ENCODE data around the gene PDE7B. TPM values are rescaled to one million over a fixed set of nuclear protein-coding genes. Genes with fewer than 3 reads are reported as not detected.
"Not testable (repeated sequence)": the region's sequence is repeated elsewhere in the genome, so short reads cannot be mapped to it uniquely, and the experiment has no call there.

The PDE7B gene
- total RNA-seq, 1 donor from 2014 or later: 18.7 TPM

DNA sequence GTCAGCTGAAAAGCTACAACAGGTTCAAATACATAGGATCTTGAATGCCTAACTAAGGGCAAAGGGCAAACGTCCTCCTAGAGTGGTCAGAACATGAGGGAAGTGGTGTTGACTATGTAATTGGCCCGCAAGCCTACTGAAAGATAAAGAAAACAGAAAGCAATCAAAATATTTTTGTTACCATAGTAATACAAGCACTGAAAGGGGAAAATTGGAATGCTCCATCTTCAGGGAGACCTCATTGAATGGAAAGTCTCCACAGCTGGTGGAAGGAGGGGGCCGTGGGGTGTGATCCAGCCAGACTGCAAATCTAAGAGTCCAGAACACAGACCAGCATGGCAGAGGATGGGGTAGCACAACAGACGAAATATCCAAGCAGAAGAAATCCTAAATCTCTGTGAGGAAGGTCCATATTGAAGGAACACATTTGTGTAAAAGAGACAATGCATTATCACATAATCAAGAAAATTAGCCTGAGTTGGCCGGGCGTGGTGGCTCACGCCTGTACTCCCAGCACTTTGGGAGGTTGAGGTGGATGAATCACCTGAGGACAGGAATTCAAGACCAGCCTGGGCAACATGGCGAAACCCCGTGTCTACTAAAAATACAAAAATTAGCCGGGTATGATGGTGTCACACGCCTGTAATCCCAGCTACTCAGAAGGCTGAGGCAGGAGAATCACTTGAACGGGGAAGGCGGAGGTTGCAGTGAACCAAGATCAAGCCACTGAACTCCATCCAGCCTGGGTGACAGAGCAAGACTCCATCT is 359.1 kb downstream of the PDE7B start:
- ATAC-seq (no peak), DNase-seq (ENCODE audit: missing footprints) (no peak)
- intact Hi-C loops (cut with DNase I): no loop called here

DNA sequence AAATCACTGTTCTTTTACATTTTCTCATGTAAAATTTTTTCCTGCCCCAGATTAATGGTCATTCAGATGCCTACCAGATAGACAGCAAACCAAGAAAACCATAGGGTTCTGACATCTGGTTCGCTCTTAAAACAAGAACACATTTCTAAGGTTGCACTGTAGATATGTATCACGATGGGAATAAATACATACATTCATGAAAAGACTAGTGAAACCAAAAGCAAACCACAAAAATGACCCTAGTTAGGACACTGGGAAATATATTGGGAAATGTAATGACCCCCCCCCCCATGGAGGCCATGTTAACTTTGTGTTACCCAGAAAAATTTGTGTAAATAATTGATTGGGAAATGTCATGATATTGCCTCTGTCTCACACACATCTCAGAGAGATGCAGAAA is 361.1 kb downstream of the PDE7B start:
- ATAC-seq (no peak), DNase-seq (ENCODE audit: missing footprints) (no peak)
- intact Hi-C loops (cut with DNase I): no loop called here

DNA sequence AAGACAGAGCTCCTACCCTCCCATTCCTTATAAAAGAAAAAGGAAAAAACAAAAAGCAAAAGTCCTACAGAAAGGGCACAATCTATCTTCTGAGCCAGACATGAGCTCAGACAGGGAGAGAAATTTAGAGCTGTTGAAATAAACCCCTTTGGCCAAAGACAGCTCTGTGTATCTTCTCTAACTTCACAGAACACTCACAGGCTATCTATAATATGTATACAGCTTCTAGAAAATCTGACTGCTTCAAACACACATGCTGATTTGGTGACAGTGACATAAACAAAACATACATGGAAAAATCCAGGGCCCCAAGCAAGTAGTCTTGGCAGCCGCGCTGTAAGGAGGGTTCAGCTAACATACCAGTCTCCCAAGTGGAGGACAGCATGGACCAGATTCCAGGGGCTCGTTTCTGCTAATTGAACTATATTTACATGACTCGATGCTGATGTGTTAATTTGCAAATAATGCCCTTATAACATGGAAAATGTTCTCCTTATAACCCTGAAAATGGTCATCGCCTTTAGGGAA is 361.6 kb downstream of the PDE7B start:
- no peak for DNase-seq (ENCODE audit: missing footprints)
- no peak for ATAC-seq
- intact Hi-C loops (cut with DNase I): no loop called here

DNA sequence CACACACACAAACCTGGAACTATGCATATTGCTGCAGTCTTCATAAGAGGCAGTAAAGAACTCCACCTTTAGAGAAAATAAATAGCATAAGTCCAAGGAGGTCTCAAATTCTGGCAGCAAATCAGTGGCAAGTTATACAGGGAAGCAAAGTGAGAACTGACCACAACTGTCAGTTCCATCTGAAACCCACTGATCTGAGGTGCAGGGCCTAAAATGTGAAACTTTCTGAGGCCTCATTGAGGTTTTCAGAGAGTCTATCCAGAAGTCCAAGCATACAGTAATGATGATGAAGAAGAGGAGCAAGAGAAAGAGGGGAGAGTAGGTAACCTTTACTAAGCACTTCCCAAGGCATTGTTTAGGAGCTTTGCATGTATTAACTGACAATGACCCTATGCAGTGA is 362.4 kb downstream of the PDE7B start:
- no peak for DNase-seq (ENCODE audit: missing footprints)
- intact Hi-C loops (cut with DNase I): no loop called here
- no peak for ATAC-seq

DNA sequence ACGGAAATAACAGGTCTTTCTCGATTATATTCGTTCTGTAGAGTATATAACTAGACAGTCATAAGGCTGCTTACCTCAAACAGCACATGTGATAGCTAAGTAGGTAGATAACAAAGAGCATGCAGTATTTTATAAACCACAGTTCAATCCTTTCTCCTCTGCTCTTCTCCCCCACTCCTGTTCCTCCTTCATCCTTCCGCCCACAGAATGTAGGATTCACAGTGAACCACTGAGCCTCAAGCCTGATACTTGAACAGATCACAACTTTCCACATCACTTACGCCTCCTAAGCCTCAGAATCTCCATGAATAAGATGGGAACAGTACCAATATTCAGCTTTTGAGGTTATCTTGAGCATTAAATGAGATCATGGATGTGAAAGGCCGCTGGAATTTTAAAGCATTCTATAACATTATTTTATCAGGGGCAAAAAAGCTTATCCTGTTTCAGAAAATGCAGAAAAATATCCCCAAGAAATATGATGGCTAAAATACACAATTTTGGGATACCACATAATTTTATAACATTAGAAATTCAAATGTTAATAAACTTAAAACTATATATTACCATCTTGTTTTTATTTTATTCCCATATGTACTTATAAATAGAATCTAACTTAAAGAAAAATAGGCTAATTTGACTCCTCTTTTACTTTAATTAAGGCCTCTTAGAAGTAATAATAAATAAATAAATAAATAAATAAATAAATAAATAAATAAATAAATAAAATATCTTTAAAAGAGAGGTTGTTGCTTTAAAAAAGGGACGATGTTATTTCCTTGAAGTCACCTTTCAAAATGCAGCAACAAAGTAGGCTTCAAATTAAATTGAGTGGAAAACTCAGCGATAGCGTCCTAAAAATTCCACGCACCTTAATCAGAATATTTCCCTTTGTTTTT is 365.3 kb downstream of the PDE7B start:
- intact Hi-C loops (cut with DNase I): no loop called here
- ATAC-seq (no peak), DNase-seq (ENCODE audit: missing footprints) (no peak)

DNA sequence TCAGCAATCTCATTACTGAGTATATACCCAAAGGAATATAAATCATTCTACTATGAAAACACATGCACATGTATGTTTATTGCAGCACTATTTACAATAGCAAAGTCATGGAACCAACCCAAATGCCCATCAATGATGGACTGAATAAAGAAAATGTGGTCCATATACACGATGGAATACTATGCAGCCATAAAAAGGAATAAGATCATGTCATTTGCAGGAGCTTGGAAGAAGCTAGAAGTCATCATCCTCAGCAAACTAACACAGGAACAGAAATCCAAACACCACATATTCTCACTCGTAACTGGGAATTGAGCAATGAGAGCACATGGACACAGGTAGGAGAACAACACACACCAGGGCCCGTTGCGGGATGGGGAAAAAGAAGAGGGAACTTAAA is 373.5 kb downstream of the PDE7B start:
- DNase-seq (ENCODE audit: missing footprints); ATAC-seq: not testable (repeated sequence)
- intact Hi-C loops (cut with DNase I): loop anchor here (5.0 kb wide), 2 partner anchors 193 to 278 kb away; no protein-coding TSS in a partner anchor

DNA sequence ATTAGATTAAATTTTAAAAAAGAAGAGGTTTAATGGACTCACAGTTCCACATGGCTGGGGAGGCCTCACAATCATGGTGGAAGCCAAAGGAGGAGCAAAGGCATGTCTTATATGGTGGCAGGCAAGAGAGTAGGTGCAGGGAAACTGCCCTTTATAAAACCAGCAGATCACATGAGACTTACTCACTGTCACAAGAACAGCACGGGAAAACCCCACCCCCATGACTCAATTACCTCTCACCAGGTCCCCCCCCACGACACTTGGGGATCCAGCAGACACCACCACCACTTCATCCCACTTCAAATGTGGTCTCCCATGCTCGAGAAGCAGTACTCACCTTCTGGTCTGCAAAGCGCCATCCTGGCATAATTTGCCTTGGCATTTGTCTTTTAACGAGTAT is 374.0 kb downstream of the PDE7B start:
- no peak for DNase-seq (ENCODE audit: missing footprints)
- no peak for ATAC-seq
- intact Hi-C loops (cut with DNase I): loop anchor here (5.0 kb wide), 2 partner anchors 193 to 278 kb away; no protein-coding TSS in a partner anchor

DNA sequence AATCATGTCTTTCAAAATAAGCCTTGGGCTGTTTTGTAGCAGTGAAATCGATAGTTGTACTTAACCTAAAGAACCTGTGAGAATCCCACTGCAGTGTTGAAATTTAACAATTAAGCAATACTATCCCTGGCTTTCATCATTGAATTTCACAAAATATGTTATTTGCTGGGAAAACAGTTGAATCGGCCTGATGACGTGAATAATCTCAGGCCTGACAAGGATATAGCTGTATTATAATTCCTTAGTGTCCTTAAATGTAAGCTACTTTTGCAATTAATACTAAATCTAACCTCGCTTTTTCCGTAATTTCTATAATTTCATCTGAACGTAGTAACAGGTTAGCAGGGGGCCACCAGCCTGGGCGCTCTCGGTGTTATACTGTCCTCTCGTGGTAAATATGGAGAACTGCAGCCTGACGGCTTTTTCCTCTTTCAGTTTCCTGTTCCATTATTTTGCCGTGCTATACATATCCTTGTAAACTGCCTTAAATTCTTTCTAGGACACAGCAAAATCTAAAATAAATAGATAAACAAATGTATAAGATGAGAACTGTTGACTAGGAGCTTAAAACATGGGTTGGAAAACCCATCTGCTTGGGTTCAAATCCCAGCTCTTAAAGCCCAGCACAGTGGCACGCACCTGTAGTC is 374.6 kb downstream of the PDE7B start:
- peak; percentile 74 for ATAC-seq
- peak; percentile 78 for DNase-seq (ENCODE audit: missing footprints)
- intact Hi-C loops (cut with DNase I): loop anchor here (1.0 to 5.0 kb wide), 3 partner anchors 194 to 690 kb away; no protein-coding TSS in a partner anchor

DNA sequence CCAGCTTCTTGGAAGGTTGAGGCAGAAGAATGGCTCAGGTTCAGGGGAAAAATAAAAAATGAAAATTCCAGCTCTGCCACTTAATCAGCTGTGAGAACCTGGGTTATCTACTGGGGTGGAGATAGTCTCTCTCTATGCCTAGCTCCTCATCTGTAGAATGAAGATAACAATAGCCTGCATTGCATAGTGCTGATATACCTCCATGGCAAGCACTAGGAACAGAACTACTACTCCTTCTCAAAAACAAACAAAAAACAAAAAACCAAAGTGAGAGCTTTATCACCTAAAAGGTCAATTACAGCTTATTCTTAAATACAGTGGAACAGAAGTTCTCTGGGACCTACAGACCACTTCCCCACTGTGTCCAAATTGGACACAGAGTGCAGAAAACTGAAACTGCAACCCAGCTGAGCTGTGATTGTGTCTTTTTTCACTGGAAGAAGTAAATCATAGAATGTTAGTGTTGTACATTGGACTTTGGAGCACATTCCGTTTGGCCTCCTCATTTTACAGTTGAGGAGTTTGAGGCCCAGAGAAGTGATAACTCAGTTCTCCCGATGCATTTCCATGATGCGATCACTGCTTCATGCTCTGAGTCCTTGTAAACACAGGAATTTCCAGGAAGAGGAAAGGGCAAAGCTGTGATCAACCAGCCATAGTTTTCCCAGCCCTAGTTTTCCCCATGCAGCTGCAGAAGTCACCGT is 375.3 kb downstream of the PDE7B start:
- intact Hi-C loops (cut with DNase I): loop anchor here (1.0 to 5.0 kb wide), 3 partner anchors 195 to 691 kb away; no protein-coding TSS in a partner anchor
- DNase-seq (ENCODE audit: missing footprints) (no peak), ATAC-seq (no peak)

DNA sequence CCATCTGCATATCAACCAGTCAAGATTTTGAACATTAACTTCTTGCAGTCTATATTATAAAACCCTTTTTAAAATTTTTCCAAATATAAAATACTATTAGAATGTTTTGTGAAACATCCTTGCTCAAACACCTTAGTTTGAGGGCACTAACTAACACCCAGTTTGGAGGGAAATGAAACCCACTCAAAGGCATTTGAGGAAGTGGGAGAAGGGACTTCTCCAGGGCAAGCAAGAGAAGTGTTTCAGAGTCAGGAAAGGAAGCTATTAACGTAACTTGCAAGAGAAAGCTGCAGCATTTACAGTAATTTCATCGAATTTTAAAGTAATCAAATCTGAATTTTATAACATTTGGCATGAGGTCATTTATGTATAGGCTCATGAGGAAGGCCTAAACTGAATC is 377.3 kb downstream of the PDE7B start:
- intact Hi-C loops (cut with DNase I): loop anchor here (5.0 kb wide), 2 partner anchors 197 to 282 kb away; no protein-coding TSS in a partner anchor
- ATAC-seq: no peak
- no peak for DNase-seq (ENCODE audit: missing footprints)

DNA sequence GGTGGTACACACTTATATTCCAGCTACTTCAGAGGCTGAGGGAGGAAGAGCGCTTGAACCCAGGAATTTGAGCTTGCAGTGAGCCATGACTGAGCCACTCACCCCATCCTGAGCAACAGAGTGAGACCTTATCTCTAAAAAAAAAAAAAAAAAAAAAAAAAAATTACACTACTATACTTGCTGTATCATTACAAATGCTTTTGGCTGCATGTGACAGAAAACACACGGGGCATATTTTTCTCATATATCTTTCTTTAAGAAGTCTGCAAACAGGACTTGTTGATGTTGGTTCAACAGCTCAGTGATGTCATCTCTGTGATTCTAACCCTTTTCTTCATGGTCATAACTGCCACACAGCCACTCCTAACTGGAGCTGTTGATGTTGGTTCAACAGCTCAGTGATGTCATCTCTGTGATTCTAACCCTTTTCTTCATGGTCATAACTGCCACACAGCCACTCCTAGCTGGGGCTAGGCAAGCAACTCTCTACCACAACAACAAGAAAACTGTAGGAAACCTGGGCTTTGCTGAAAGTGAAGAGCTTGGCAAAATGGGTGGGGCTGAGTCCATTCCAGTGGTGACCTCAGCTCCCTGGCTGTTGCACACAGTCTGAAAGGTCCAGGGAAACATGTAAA is 378.8 kb downstream of the PDE7B start:
- intact Hi-C loops (cut with DNase I): no loop called here
- ATAC-seq (no peak), DNase-seq (ENCODE audit: missing footprints) (no peak)

DNA sequence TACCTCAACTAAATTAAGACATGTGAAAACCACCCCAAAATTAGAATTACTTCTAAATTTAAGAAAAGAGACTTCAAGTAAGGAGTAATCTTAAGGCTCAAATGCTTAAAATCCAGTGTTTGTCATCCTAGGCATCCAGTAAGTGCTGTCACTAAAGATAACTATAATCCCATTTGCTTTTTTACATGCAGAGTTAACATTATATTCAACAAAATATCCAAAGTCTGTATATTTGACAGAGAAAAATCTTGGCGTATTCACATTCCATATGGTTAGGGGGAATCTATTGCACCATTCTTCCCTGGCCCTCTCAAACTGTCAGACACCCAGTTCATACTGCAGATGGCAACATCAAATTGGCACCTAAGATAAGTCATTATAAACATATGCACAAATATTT is 381.2 kb downstream of the PDE7B start:
- intact Hi-C loops (cut with DNase I): no loop called here
- no peak for DNase-seq (ENCODE audit: missing footprints)
- ATAC-seq: no peak

DNA sequence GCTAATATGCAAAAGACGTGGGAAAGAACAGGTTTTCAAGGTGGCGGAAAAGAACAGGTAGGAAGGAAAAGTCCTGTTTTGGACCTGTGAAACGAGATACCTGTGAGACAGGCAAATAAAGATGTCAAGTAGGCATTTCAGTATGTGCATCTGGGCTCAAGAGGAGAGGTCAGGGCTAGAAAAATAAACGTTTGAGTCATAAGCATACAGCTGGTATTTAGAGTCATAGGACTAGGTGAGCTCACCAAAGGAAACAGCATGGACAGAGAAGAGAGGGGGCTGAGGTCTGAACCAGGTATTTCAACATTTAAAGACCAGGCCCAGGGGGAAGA is 383.7 kb downstream of the PDE7B start:
- no peak for DNase-seq (ENCODE audit: missing footprints)
- intact Hi-C loops (cut with DNase I): no loop called here
- no peak for ATAC-seq

DNA sequence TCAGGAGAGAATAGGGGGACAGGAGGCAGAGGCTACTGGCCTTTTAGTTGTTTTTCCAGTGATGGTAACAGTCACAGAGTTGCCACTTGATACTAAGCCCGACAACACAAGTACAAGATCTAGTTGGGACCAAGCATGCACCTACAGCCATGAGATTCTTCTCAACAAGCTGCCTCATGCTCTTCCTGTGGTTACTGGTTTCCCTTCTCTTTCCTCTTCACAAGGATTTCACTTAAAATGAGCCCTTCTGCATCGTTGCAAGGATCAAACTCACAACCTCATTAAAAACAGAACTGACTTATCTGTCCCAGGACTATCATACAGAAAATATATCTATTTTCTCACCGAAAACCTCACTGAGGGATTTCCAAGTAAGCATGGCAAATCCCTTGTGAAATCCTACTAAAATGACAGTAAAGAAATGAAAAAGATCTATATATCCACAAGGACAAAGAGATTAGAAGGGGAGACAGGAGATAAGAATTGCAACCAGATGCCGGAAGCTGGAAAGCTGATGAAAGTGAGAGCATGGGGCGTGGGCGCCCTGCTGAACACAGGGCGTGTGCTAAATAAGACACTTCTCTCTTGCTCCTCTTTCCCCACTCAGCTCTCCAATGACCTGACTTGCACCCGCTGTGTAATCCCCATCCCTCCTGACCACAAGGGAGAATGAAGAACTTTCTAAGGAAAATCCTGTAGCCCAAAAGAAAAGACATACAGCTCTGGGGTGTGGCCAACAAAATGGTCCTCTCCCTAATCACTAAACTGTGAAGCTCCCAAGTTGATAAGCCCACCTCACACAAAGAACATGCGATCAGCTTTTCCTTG is 385.2 kb downstream of the PDE7B start:
- peak; percentile 65 for ATAC-seq
- DNase-seq (ENCODE audit: missing footprints): no peak
- intact Hi-C loops (cut with DNase I): no loop called here

DNA sequence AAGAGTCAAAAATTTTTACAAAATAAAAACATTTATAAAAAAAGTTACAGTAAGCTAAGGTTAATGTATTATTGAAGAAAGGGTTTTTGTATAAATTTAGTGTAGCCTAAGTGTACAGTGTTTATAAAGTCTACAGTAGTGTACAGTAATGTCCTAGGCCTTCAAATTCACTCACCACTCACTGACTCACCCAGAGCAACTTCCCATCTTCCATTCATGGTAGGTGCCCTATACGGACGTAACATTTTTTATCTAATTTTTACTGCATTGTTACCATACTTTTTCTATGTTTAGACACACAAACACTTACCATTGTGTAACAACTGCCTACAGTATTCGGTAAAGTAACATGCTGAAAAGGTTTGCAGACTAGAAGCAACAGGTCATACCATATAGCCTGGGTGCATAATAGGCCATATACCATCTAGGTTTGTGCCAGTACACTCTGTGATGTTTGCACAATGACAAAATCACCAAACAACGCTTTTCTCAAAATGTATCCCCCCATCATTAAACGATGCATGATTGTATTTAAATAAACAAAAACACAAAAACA is 392.6 kb downstream of the PDE7B start:
- ATAC-seq (no peak), DNase-seq (ENCODE audit: missing footprints) (no peak)
- intact Hi-C loops (cut with DNase I): no loop called here

All from Right ventricle myocardium inferior (tissue), 1 donor.